ENCODE measurements around the gene FREY1.

Gene FREY1

DNA sequence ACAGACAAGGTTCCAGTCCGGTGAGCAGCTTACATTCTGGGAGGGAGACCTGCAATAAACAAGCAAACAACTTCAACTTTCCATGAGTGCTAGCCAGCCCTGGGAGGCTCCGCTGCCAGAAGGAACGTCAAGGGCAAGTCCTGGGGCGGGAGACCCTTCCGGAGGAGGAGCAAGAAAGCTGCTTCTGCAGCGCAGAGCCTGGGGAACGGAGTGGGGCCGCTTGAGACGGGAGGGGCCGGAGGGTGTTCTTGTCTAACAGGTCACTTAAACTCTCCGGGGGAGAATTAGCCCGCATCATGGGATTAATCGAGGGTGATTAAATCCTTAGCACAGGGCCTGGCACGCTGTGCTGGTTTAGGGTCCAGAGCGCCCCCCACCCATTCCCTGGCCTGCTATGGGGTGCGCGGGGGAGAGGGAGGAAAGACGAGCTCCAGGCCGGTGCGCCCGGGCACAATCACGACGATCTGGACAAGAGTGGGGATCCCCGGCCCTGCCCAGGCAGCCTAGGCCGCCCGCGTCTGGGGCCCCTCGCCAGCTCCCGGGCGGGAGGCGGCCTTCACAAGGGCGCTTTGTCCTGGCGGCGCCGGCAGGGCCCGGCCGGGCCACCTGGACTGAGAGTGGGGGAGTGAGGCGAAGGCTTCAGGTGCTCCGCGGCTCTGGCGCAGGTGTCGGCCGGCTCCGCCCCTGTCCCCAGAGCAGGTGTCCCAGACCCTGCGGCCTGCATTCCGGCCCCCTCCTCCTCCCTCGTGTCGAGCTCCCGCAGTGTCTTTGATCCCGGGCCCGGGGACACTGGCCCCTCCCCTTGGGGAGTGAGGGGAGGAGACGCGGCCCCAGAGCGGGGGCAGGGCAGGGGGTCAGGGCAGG, 14.7 kb upstream of the FREY1 start:
- Histone ChIP-seq H3K4me3 (ENCODE audit: low read length in 2 of 2) (no peak overlapping the region), H3K27ac (ENCODE audit: low read length) (no peak overlapping the region), H3K27me3 (ENCODE audit: control insufficient read depth in 1 of 2, insufficient read depth in 2 of 2, low read length in 2 of 2) (peaks cover 17 to 33% of the 10 kb centered on the region in 2 donors), H3K9me3 (ENCODE audit: control insufficient read depth in 2 of 2, low read length in 2 of 2) (no peaks in the 10 kb centered on the region), H3K9ac (ENCODE audit: low read length in 2 of 2) (no peak overlapping the region), H3K4me1 (ENCODE audit: control insufficient read depth, insufficient read depth, low read length) (peaks cover 33% of the 10 kb centered on the region), H3K36me3 (ENCODE audit: control insufficient read depth in 2 of 2, insufficient read depth in 2 of 2, low read length in 2 of 2) (no peaks in the 10 kb centered on the region)

- Histone ChIP-seq H3K9ac (ENCODE audit: low read length in 2 of 2) (no peak overlapping the region), H3K36me3 (ENCODE audit: control insufficient read depth in 2 of 2, insufficient read depth in 2 of 2, low read length in 2 of 2) (peaks cover 0 to 3% of the 10 kb centered on the region in 2 donors), H3K27me3 (ENCODE audit: control insufficient read depth in 1 of 2, insufficient read depth in 2 of 2, low read length in 2 of 2) (peaks cover 17 to 27% of the 10 kb centered on the region in 2 donors), H3K27ac (ENCODE audit: low read length) (no peak overlapping the region), H3K4me3 (ENCODE audit: low read length in 2 of 2) (no peak overlapping the region), H3K9me3 (ENCODE audit: control insufficient read depth in 2 of 2, low read length in 2 of 2) (no peaks in the 10 kb centered on the region), H3K4me1 (ENCODE audit: control insufficient read depth, insufficient read depth, low read length) (peaks cover 36% of the 10 kb centered on the region)
These were observed 13.7 kb upstream of the FREY1 start for GRCh38 chr11:45920531-45921477.

DNA sequence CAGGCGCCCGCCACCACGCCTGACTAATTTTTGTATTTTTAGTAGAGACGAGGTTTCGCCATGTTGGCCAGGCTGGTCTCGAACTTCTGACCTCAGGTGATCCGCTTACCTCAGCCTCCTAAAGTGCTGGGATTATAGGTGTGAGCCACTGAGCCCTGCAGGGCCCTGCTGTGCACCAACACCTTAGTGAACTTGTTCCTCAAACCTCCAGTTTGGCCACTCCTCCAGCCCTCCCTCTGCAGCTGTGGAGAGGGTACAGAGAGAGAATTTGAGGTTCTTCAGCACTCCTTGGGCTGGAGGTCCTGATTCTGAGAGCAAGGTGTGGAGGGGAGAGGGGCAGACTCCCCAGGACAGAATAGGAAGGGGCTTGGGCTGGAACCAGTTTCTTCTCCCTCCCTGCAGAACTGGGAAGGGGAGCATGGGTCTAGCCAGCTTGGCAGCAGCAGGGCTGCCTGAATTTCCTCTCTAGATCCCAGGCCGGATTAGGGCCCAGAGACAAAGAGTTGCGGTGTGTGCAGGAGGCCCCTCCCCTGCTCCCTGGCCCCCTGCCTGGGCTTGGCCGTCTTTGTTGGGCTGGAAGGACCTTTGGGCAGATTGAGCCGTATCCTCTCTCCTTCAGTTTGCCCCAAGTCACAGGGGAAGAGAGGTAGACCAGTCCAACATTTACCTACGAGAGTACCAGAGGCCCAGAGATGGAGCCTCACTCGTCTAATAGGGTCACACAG, 12.9 kb upstream of the FREY1 start:
- H3K27ac ChIP-seq (ENCODE audit: low read length), result no peak overlapping the region
- H3K4me3 ChIP-seq (ENCODE audit: low read length in 2 of 2), result no peak overlapping the region
- H3K4me1 ChIP-seq (ENCODE audit: control insufficient read depth, insufficient read depth, low read length), result peaks cover 36% of the 10 kb centered on the region
- peaks cover 6 to 11% of the 10 kb centered on the region in 2 donors for H3K36me3 ChIP-seq (ENCODE audit: control insufficient read depth in 2 of 2, insufficient read depth in 2 of 2, low read length in 2 of 2)
- no peaks in the 10 kb centered on the region for H3K9me3 ChIP-seq (ENCODE audit: control insufficient read depth in 2 of 2, low read length in 2 of 2)
- H3K9ac ChIP-seq (ENCODE audit: low read length in 2 of 2), result no peak overlapping the region
- peaks cover 17 to 26% of the 10 kb centered on the region in 2 donors for H3K27me3 ChIP-seq (ENCODE audit: control insufficient read depth in 1 of 2, insufficient read depth in 2 of 2, low read length in 2 of 2)

DNA sequence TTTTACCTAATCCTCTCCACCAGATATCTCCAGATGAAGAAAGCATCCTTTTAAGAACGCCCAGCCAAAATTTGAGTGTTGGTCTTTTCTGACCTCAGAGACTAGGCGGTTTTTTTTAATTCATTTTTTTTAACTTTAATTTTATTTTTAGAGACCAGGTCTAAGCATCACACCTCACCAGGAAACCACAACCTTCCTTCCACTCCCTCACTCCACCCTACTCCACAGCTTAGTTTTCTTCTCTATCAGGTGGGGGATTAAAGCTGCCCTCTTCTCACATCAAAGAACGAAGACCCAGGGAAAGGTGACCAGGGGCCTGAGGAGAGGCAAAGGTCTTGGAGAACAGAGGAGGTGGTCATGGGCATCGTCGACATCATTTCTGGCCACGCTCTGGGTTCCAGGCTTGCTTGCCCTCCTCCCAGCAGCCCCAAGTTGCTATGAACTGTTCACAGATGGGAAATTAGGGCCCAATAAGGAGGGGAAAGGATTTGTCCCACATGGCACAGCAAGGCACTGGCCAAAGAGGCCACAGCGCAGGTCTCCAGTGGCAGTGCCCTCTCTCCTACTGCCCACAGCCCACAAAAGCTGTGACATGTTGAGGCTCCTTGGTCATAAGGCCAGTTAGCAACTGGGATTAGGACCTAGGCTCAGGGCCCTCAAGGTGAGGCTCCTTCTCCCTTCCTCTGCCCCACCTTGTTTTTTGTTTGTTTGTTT, 12.0 kb upstream of the FREY1 start:
- H3K4me3 ChIP-seq (ENCODE audit: low read length in 2 of 2), result peak overlapping the region; percentile 98 to 99
- H3K9ac ChIP-seq (ENCODE audit: low read length in 2 of 2), result peak overlapping the region in 1 of 2 donors; percentile 99
- peaks cover 15 to 25% of the 10 kb centered on the region in 2 donors for H3K27me3 ChIP-seq (ENCODE audit: control insufficient read depth in 1 of 2, insufficient read depth in 2 of 2, low read length in 2 of 2)
- peaks cover 36% of the 10 kb centered on the region for H3K4me1 ChIP-seq (ENCODE audit: control insufficient read depth, insufficient read depth, low read length)
- H3K9me3 ChIP-seq (ENCODE audit: control insufficient read depth in 2 of 2, low read length in 2 of 2), result no peaks in the 10 kb centered on the region
- H3K27ac ChIP-seq (ENCODE audit: low read length), result peak overlapping the region; percentile 93
- peaks cover 9 to 18% of the 10 kb centered on the region in 2 donors for H3K36me3 ChIP-seq (ENCODE audit: control insufficient read depth in 2 of 2, insufficient read depth in 2 of 2, low read length in 2 of 2)

DNA sequence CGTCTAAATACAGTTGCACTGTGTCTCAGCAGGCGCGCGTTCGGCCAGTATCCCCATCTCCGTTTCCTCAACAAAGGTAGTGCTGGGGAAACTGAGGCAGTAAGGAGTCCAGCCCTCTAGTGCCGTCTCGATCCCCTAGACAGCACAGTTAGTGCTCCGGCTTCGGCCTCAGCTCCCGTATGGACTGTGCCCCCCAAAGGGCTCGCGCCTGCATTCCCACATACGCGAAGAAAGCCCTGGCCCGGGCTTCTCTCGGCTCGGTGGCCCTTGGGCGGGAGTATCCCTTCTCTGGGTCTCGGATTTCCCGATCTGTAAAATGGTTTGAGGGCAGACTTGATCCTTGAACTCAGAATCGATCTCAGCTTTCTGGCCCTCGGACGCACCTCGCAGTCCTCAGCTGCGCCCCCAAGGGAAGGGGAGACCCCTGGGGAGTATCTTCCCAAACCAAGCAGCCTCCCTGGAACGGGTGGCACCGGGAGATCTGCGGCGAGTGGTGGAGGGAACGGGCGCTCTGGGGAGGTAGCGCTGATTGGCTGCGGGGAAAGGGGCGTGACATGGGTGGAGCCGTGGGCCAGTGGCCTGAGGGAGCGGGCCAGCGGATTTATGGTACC, 11.4 kb upstream of the FREY1 start:
- Histone ChIP-seq H3K4me3 (ENCODE audit: low read length in 2 of 2) (peak overlapping the region; percentile 98 to 99), H3K27me3 (ENCODE audit: control insufficient read depth in 1 of 2, insufficient read depth in 2 of 2, low read length in 2 of 2) (peaks cover 12 to 23% of the 10 kb centered on the region in 2 donors), H3K4me1 (ENCODE audit: control insufficient read depth, insufficient read depth, low read length) (peaks cover 36% of the 10 kb centered on the region), H3K27ac (ENCODE audit: low read length) (peak overlapping the region; percentile 93), H3K36me3 (ENCODE audit: control insufficient read depth in 2 of 2, insufficient read depth in 2 of 2, low read length in 2 of 2) (peaks cover 15 to 24% of the 10 kb centered on the region in 2 donors), H3K9ac (ENCODE audit: low read length in 2 of 2) (peak overlapping the region; percentile 98 to 99), H3K9me3 (ENCODE audit: control insufficient read depth in 2 of 2, low read length in 2 of 2) (no peaks in the 10 kb centered on the region)

GRCh38 chr11:45917623-45918330, 10.7 kb upstream of the FREY1 start, which contains the start of gene PEX16:
Gene PEX16 (minus strand): TSS chr11:45917877. CDS start chr11:45917811, 66 bp downstream.
- Histone ChIP-seq H3K27ac (ENCODE audit: low read length) (peak within 1 kb of the TSS; percentile 93), H3K4me1 (ENCODE audit: control insufficient read depth, insufficient read depth, low read length) (peaks cover 30% of the 10 kb centered on the region), H3K4me3 (ENCODE audit: low read length in 2 of 2) (peak within 1 kb of the TSS; percentile 98 to 99), H3K36me3 (ENCODE audit: control insufficient read depth in 2 of 2, insufficient read depth in 2 of 2, low read length in 2 of 2) (peaks cover 16 to 29% of the 10 kb centered on the region in 2 donors), H3K27me3 (ENCODE audit: control insufficient read depth in 1 of 2, insufficient read depth in 2 of 2, low read length in 2 of 2) (peaks cover 9 to 17% of the 10 kb centered on the region in 2 donors), H3K9me3 (ENCODE audit: control insufficient read depth in 2 of 2, low read length in 2 of 2) (no peaks in the 10 kb centered on the region), H3K9ac (ENCODE audit: low read length in 2 of 2) (peak within 1 kb of the TSS; percentile 98 to 99)

DNA sequence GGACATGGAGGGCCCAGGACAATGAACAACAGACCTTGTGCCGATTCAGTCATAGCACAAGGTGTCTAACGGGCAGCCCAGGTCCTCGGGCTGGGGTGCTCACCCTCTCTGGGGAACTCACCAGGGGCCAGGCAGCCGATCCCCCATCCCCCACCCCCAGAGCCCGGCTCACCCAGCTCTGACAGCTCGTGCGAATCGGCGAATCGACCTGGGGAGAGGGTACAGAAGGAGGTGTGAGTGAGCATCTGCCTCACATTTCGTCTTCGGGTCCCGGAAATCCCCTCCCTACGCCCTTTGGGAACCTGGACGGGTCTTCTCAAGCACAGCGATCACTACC, 10.2 kb upstream of the FREY1 start:
- Histone ChIP-seq H3K27ac (ENCODE audit: low read length) (peak overlapping the region; percentile 93), H3K36me3 (ENCODE audit: control insufficient read depth in 2 of 2, insufficient read depth in 2 of 2, low read length in 2 of 2) (peaks cover 16 to 29% of the 10 kb centered on the region in 2 donors), H3K4me3 (ENCODE audit: low read length in 2 of 2) (peak overlapping the region; percentile 98 to 99), H3K9me3 (ENCODE audit: control insufficient read depth in 2 of 2, low read length in 2 of 2) (no peaks in the 10 kb centered on the region), H3K9ac (ENCODE audit: low read length in 2 of 2) (peak overlapping the region; percentile 98 to 99), H3K27me3 (ENCODE audit: control insufficient read depth in 1 of 2, insufficient read depth in 2 of 2, low read length in 2 of 2) (peaks cover 9 to 12% of the 10 kb centered on the region in 2 donors), H3K4me1 (ENCODE audit: control insufficient read depth, insufficient read depth, low read length) (peaks cover 25% of the 10 kb centered on the region)

DNA sequence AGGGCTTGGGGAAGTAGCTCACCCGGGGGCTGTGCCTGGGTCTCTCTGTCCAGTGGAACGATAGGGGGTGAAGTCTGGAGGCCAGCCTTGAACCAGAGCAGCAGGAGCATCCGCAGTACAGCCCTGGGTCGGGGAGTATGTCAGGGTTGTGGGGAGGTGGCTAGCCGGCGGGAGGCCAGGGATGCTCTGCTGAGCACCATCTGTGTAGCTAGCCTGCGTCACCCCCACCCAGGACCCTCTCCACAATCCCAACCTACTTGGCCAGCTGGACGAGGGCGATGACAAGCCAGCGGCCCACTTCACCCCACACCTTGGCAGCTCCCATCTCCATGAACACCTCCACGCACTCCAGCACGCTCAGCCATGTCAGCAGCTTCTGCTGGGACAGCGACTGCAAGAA, 8.4 kb upstream of the FREY1 start:
- no peak overlapping the region for H3K4me3 ChIP-seq (ENCODE audit: low read length in 2 of 2)
- no peaks in the 10 kb centered on the region for H3K9me3 ChIP-seq (ENCODE audit: control insufficient read depth in 2 of 2, low read length in 2 of 2)
- H3K9ac ChIP-seq (ENCODE audit: low read length in 2 of 2), result no peak overlapping the region
- peaks cover 19% of the 10 kb centered on the region for H3K4me1 ChIP-seq (ENCODE audit: control insufficient read depth, insufficient read depth, low read length)
- H3K27ac ChIP-seq (ENCODE audit: low read length), result no peak overlapping the region
- peaks cover 19 to 36% of the 10 kb centered on the region in 2 donors for H3K36me3 ChIP-seq (ENCODE audit: control insufficient read depth in 2 of 2, insufficient read depth in 2 of 2, low read length in 2 of 2)
- H3K27me3 ChIP-seq (ENCODE audit: control insufficient read depth in 1 of 2, insufficient read depth in 2 of 2, low read length in 2 of 2), result no peaks in the 10 kb centered on the region

GRCh38 chr11:45913942-45914635, 7.0 kb upstream of the FREY1 start:
- Histone ChIP-seq H3K27ac (ENCODE audit: low read length) (no peak overlapping the region), H3K4me1 (ENCODE audit: control insufficient read depth, insufficient read depth, low read length) (peaks cover 19% of the 10 kb centered on the region), H3K9me3 (ENCODE audit: control insufficient read depth in 2 of 2, low read length in 2 of 2) (no peaks in the 10 kb centered on the region), H3K36me3 (ENCODE audit: control insufficient read depth in 2 of 2, insufficient read depth in 2 of 2, low read length in 2 of 2) (peaks cover 21 to 41% of the 10 kb centered on the region in 2 donors), H3K4me3 (ENCODE audit: low read length in 2 of 2) (no peak overlapping the region), H3K27me3 (ENCODE audit: control insufficient read depth in 1 of 2, insufficient read depth in 2 of 2, low read length in 2 of 2) (no peaks in the 10 kb centered on the region), H3K9ac (ENCODE audit: low read length in 2 of 2) (no peak overlapping the region)

Data from stomach smooth muscle (tissue), 2 donors.